GM12865 (cell line): ENCODE results near the gene LYL1.

ENCODE experiments used
- DNase-seq: peaks from one replicate; pipeline ENCODE4 v3.0.0; 2010; ENCODE audit warnings: low read depth
- H3K4me3 ChIP-seq: 2 replicates; pipeline ENCODE4 v1.5.1; 2011; ENCODE audit warnings: mild to moderate bottlenecking, low read depth, low read length, control low read depth
- TF ChIP-seq, protein P1 (sequence below): IDR thresholded peaks from 2 replicates; pipeline ENCODE4 v1.5.1; 2011; ENCODE audit warnings: low read length, control low read depth, low read depth, inconsistent platforms; ENCODE audit not compliant: insufficient read depth; ENCODE audit errors: missing control alignments

LYL1 gene

DNA sequence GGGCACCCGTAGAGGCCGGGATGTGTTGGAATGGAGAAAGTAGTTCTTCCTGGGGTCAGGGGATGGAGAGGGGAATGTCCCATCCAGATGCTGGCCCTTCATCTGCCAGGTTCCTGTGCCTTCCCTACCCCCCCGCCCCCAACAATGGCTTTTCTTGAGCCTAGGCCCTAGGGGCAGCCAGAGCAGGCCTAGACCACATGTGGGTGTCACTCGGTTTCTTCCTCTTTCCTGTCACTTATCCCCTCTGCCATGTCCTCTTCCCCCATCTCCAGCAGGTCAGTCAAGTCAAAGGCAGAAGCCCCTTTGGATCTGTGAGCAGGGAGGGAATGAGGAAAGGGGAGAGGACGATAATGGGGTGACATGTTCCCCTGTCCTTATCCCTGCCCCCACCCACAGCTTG is 36.4 kb downstream of the LYL1 start:
- no peak overlapping the region for H3K4me3 ChIP-seq
- TF ChIP-seq, protein P1, sequence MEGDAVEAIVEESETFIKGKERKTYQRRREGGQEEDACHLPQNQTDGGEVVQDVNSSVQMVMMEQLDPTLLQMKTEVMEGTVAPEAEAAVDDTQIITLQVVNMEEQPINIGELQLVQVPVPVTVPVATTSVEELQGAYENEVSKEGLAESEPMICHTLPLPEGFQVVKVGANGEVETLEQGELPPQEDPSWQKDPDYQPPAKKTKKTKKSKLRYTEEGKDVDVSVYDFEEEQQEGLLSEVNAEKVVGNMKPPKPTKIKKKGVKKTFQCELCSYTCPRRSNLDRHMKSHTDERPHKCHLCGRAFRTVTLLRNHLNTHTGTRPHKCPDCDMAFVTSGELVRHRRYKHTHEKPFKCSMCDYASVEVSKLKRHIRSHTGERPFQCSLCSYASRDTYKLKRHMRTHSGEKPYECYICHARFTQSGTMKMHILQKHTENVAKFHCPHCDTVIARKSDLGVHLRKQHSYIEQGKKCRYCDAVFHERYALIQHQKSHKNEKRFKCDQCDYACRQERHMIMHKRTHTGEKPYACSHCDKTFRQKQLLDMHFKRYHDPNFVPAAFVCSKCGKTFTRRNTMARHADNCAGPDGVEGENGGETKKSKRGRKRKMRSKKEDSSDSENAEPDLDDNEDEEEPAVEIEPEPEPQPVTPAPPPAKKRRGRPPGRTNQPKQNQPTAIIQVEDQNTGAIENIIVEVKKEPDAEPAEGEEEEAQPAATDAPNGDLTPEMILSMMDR: no peak
- DNase-seq: no peak

DNA sequence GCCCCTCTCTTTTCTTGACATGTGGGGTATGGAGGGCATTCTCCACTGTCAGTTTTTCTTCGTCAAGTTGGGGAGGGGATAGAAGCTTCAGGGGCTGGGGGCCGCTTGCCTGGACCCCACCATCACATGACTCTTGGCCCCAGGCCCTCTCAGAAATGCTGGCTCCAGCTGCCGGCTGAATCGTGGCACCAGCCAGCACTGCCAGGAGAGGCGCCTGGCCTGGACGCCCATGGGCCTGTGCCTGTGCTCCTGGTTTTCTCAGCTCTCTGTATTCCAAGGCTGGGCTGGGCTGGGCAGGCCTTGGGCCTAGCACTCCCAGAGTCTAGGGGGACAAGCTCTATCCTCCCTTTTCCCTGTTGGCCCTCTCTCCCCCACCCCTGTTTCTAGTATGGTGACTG is 38.6 kb downstream of the LYL1 start:
- TF ChIP-seq, protein P1: no peak
- no peak for DNase-seq
- H3K4me3 ChIP-seq: no peak overlapping the region

DNA sequence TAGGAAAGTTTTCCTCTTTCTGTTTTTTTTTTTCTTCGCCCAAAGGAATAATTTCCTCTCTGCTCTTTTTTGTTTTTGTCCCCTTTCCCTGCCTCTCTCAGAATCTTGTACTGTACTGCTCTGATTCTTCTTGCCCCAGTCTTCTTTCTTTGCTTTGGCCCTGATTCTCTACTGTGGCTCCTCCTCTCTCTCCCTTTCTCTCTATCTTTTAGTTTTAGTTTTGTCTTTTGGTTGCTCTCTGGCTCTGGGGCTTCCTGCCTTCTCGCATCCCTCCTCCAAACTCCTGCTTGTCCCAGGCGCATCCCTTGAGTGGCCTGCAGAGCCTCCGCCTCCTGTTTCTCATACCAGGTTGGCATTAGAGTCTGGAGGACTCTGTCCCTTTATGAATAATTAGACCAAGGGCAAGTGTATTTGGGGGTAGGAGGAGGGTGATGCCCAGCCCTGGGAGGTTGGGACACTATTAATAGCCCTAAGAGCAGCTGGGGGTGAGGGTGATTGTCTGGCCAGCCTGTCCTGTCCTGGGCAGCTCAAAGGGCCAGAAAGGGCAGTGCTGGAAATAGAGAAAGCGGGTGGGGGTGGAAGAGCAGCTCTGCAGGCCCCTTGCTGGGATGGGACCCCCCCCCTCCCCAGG is 39.1 kb downstream of the LYL1 start:
- TF ChIP-seq, protein P1: no peak
- H3K4me3 ChIP-seq: no peak overlapping the region
- no peak for DNase-seq

DNA sequence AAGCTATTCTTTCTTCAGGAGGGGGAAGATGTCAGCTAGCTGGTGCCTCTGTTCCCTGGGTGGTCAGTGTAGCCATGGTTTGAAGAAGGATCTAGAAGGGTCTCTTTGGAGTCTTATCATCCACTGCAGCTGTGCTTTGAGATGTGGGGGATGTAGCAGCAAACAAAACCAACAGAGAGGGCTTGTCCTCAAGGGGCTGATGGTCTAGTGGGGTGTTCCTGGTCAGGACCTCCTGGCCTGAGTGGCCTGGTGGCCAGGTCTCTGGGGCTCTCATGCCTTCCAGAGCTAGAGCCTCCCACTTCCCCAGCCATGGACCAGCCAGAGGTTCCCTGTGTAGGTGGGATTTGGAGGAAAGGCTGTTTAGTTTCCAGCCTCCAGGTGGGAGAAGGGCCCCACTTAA is 40.3 kb downstream of the LYL1 start:
- no peak for DNase-seq
- TF ChIP-seq, protein P1: no peak
- no peak overlapping the region for H3K4me3 ChIP-seq

DNA sequence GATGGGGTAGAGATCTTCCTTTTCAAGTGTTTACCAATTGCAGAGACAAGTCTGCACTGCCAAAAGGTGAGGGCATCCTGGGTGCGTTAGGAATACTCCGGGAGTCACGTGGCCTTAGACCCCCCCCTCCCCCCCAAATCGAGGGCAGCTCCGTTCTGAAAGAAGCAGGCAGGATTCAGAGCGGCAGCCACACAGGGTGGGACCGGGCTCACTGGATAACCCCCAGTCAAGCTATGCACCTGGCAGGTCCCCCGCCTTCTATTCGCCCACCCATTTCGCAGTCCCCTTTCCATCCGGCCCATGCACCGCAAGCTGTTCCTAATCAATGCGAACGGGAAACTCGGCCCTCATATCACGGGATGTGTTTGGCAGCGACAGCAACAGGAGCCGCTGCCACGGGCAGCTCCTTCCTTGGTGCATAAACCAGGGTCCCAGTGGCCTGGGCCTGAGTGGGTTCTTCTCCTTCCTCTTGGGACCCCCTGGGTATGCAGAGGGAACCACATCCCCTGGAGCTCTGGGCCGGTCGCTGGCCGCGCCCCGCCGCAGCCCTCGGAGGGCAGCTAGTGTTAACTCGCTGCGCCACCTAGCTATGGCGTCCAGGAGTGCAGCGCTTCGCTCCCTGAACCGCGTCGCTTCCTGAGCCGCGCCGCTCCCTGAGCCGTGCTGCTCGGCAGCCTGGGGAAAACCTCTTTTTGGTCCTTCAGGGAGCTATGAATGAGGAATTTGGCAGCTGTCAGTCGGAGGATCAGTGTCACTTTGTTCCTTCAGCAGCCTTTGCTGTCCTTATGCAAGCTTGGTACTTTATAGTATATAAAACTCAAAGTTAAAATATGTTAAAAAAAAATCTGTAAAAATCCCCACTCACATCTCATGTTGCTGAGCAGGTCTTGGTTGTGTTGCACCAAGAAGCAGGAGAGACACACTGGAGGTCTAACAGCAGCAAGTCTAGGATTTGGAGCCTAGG is 41.4 kb downstream of the LYL1 start:
- TF ChIP-seq, protein P1: peak; percentile 98
- H3K4me3 ChIP-seq: no peak overlapping the region
- peak; percentile 71 for DNase-seq

DNA sequence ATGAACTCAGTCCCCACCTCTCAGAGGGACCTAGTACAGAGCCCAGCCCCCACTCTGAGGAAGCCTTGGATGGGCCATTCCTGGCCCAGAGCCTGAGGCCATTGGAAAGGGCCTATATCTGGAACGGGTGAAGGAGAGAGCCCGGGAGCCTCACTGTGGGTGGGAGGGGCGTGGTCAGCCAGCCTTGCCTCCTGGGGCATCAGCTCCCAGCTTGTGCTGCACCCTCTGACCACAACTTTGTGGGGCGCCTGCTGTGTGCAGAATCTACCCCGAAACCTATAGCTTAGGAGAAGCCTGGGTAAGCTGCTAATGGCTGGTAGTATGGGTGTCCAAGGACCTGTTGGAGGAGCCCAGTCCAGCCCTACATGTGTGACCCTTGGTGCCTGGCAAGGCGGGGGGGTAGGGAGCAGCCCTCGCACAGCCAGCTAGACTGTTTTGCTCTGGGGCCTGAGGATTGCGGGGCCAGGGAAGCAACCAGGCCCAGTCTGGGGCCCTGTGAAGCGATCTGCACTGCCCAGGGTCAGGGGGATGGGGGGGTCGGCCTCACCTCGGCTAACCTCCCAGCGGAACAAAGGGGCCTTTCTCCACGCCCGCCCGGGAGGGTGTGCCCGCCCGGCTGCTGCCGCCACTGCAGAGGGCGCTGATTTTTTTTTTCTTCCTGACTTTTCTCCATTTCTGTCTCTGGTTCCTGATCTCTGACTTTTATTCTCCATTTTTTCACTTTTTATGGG is 42.3 kb downstream of the LYL1 start:
- TF ChIP-seq, protein P1: no peak
- no peak for DNase-seq
- H3K4me3 ChIP-seq: no peak overlapping the region
